ENCODE data around the gene DICER1.

The DICER1 gene

GRCh38 chr14:95088665-95089064 is 68.7 kb downstream of the DICER1 start:
- no peak for DNase-seq (ENCODE audit: low read depth in 2 of 2)

- DNase-seq (ENCODE audit: low read depth in 2 of 2): no peak
These were observed 69.7 kb downstream of the DICER1 start for GRCh38 chr14:95087619-95088018.

- DNase-seq (ENCODE audit: low read depth in 2 of 2): no peak
These were observed 72.0 kb downstream of the DICER1 start for GRCh38 chr14:95085321-95085720.

- DNase-seq (ENCODE audit: low read depth in 2 of 2): no peak
These were observed 78.5 kb downstream of the DICER1 start for GRCh38 chr14:95078867-95079266.

- no peak for DNase-seq (ENCODE audit: low read depth in 2 of 2)
These were observed 80.0 kb downstream of the DICER1 start for GRCh38 chr14:95077345-95077744.

GRCh38 chr14:95075789-95076188 is 81.5 kb downstream of the DICER1 start:
- no peak for DNase-seq (ENCODE audit: low read depth in 2 of 2)

- no peak for DNase-seq (ENCODE audit: low read depth in 2 of 2)
These were observed 83.4 kb downstream of the DICER1 start for GRCh38 chr14:95073947-95074346.

- DNase-seq (ENCODE audit: low read depth in 2 of 2): no peak
These were observed 84.9 kb downstream of the DICER1 start for GRCh38 chr14:95072310-95072905.

GRCh38 chr14:95071649-95072280 is 85.6 kb downstream of the DICER1 start:
- no peak for DNase-seq (ENCODE audit: low read depth in 2 of 2)

GRCh38 chr14:95070748-95071435 is 86.4 kb downstream of the DICER1 start:
- no peak for DNase-seq (ENCODE audit: low read depth in 2 of 2)

- DNase-seq (ENCODE audit: low read depth in 2 of 2): no peak
These were observed 87.8 kb downstream of the DICER1 start for GRCh38 chr14:95069547-95069946.

GRCh38 chr14:95069018-95069417 is 88.3 kb downstream of the DICER1 start:
- DNase-seq (ENCODE audit: low read depth in 2 of 2): no peak

- DNase-seq (ENCODE audit: low read depth in 2 of 2): no peak
These were observed 88.8 kb downstream of the DICER1 start for GRCh38 chr14:95068521-95068920.

GRCh38 chr14:95068080-95068479 is 89.2 kb downstream of the DICER1 start:
- DNase-seq (ENCODE audit: low read depth in 2 of 2): no peak

- no peak for DNase-seq (ENCODE audit: low read depth in 2 of 2)
These were observed 89.8 kb downstream of the DICER1 start for GRCh38 chr14:95067526-95067925.

- no peak for DNase-seq (ENCODE audit: low read depth in 2 of 2)
These were observed 90.8 kb downstream of the DICER1 start for GRCh38 chr14:95066427-95066986.

- DNase-seq (ENCODE audit: low read depth in 2 of 2): no peak
These were observed 91.9 kb downstream of the DICER1 start for GRCh38 chr14:95065411-95065810.

GRCh38 chr14:95064734-95065133 is 92.6 kb downstream of the DICER1 start:
- DNase-seq (ENCODE audit: low read depth in 2 of 2): no peak

- DNase-seq (ENCODE audit: low read depth in 2 of 2): no peak
These were observed 93.1 kb downstream of the DICER1 start for GRCh38 chr14:95064256-95064655.

- no peak for DNase-seq (ENCODE audit: low read depth in 2 of 2)
These were observed 93.9 kb downstream of the DICER1 start for GRCh38 chr14:95063391-95063790.

- no peak for DNase-seq (ENCODE audit: low read depth in 2 of 2)
These were observed 94.4 kb downstream of the DICER1 start for GRCh38 chr14:95062946-95063345.

GRCh38 chr14:95062220-95062619 is 95.1 kb downstream of the DICER1 start:
- DNase-seq (ENCODE audit: low read depth in 2 of 2): no peak
